Activated CD4-positive, alpha-beta memory T cell treated with anti-CD3 and anti-CD28 coated beads for 36 hours (primary cell): Measurements from ENCODE around the gene OR1J4. TPM values are rescaled to one million over a fixed set of nuclear protein-coding genes. Genes with fewer than 3 reads are reported as not detected.

Experiments
- CTCF ChIA-PET: fragments of 350-600 bp; sonication (Branson Sonifier 250); formaldehyde crosslinking; loops from one replicate; lab custom pipeline; 2021; ENCODE audit warnings: antibody characterized with exemption, inconsistent platforms; lab: Charles Lee
- POLR2A ChIA-PET: fragments of 350-600 bp; sonication (Branson Sonifier 250); formaldehyde crosslinking; loops from one replicate; lab custom pipeline; 2021; ENCODE audit warnings: antibody characterized with exemption; lab: Charles Lee
- DNase-seq: peaks from one replicate; pipeline ENCODE4 v3.0.0-alpha.2; 2020
- H3K27ac Mint-ChIP-seq: one replicate; pipeline ENCODE4 v1.8.0; 2021; ENCODE audit warnings: mixed read lengths
- H3K27me3 Mint-ChIP-seq: one replicate; pipeline ENCODE4 v1.8.0; 2021; ENCODE audit warnings: mixed read lengths
- H3K36me3 Mint-ChIP-seq: one replicate; pipeline ENCODE4 v1.8.0; 2021; ENCODE audit warnings: mixed read lengths
- H3K4me1 Mint-ChIP-seq: one replicate; pipeline ENCODE4 v1.8.0; 2021; ENCODE audit warnings: low read depth, mixed read lengths
- H3K4me3 Mint-ChIP-seq: one replicate; pipeline ENCODE4 v1.8.0; 2021; ENCODE audit warnings: mild to moderate bottlenecking, mixed read lengths
- H3K9me3 Mint-ChIP-seq: one replicate; pipeline ENCODE4 v1.8.0; 2021; ENCODE audit warnings: mixed read lengths
- intact Hi-C: fragments of 100-400 bp; cut with micrococcal nuclease; formaldehyde crosslinking; loops from one replicate; pipeline ENCODE4 v1.15.1; 2023
- total RNA-seq, 2 experiments: library from RNA; stranded (reverse); gene quantifications; one replicate each; pipeline ENCODE4 v1.2.3, GENCODE V29; 2021

Gene OR1J4, protein sequence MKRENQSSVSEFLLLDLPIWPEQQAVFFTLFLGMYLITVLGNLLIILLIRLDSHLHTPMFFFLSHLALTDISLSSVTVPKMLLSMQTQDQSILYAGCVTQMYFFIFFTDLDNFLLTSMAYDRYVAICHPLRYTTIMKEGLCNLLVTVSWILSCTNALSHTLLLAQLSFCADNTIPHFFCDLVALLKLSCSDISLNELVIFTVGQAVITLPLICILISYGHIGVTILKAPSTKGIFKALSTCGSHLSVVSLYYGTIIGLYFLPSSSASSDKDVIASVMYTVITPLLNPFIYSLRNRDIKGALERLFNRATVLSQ
- total RNA-seq: not detected

DNA sequence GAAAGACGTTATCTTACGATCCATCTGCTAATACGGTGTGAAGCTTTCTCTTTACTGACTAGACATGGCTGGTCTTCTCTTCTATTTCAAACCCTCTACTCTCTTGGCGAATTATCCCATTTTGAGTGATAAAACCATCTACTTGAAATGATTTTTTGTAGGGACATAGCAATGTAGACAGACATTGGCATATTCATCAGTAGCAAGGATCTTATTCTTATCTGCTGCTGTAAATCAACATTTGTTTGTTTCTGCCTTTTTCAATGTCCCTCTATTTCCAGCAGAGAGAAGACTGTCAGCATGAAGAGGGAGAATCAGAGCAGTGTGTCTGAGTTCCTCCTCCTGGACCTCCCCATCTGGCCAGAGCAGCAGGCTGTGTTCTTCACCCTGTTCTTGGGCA is at the start of gene OR1J4:
OR1J4 (plus strand) TSS at position 301 of the 400 bp plus-strand sequence; CDS start at position 301, 0 bp downstream.
- CTCF ChIA-PET: interaction anchor here (1.4 kb wide), 1 partner anchor 20 kb away, joined by 3 read pairs; no protein-coding TSS in a partner anchor
- no peak for DNase-seq
- H3K27ac Mint-ChIP-seq: no peak within 1 kb of the TSS
- POLR2A ChIA-PET: no interaction called here
- intact Hi-C loops: no loop called here
- no peaks in the 10 kb centered on the region for H3K9me3 Mint-ChIP-seq
- H3K4me1 Mint-ChIP-seq: no peaks in the 10 kb centered on the region
- H3K4me3 Mint-ChIP-seq: no peak within 1 kb of the TSS
- no peaks in the 10 kb centered on the region for H3K36me3 Mint-ChIP-seq
- H3K27me3 Mint-ChIP-seq: peaks cover 22% of the 10 kb centered on the region

DNA sequence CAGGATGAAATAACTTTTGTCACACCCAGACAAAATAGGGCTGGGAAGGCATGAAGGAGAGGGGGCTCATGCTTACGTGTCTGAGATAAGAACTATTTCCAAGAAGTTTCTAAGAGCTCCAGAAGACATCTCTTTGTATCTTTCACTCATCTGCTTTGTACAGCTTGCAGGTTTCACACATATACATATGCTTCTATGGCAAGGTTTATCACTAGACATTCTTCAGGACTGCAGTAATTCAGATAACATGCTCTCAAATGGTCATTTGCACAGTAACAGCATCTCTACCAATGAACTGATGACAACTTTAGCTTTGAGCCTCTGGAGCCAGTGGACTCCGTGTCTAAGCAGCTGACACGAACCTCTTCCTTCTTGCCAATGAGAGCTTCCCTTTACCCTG is 44.4 kb upstream of the OR1J4 start:
- Mint-ChIP-seq H3K4me3 (no peak overlapping the region), H3K4me1 (no peaks in the 10 kb centered on the region), H3K9me3 (no peaks in the 10 kb centered on the region), H3K27ac (no peak overlapping the region), H3K27me3 (peaks cover 21% of the 10 kb centered on the region), H3K36me3 (no peaks in the 10 kb centered on the region)
- ChIA-PET POLR2A (no interaction called here), CTCF (interaction anchor here (0.7 kb wide), 1 partner anchor 633 kb away, joined by 6 read pairs; no protein-coding TSS in a partner anchor)
- no peak for DNase-seq
- intact Hi-C loops: no loop called here

DNA sequence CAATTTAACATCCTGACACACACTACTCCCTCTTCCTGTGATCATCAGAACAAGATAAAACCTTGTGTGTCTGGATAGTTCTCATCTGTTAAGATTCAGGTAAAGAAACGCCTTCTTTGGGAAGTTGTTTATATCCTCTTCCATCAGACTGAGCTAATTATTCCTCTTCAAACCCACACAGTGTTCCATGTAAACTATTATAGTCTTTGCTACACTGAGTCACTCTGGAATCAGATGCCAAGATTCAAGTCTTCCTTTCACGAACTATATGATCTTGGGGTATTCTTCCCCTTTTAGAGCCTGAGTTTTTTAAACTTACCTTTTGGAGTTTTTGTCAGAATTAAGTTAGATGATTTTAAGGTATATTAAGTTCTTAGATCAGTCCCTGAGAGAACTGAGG is 43.2 kb upstream of the OR1J4 start:
- no peaks in the 10 kb centered on the region for H3K4me1 Mint-ChIP-seq

DNA sequence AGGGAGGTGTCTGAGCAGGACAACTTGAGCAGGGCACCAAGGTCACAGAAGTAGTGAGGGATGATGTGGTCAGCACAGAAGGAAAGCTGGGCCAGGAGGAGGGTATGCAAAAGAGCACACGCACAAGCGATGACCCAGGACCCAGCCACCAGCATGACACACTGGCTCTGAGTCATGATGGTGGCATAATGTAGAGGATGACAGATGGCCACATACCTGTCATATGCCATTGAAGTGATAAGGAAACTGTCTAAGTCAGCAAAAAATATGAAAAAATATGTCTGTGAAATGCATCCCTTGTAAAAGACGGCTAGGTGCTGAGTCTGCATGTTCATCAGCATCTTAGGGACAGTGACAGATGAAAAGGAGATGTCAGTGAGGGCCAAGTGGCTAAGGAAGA is 41.6 kb upstream of the OR1J4 start:
- ChIA-PET CTCF (interaction anchor here (1.1 to 1.2 kb wide), 2 partner anchors 21 to 333 kb away, joined by 3 to 5 read pairs; no protein-coding TSS in a partner anchor), POLR2A (no interaction called here)
- no peak overlapping the region for H3K27ac Mint-ChIP-seq
- no peaks in the 10 kb centered on the region for H3K4me1 Mint-ChIP-seq
- H3K9me3 Mint-ChIP-seq: no peaks in the 10 kb centered on the region
- no peaks in the 10 kb centered on the region for H3K36me3 Mint-ChIP-seq
- H3K4me3 Mint-ChIP-seq: no peak overlapping the region
- H3K27me3 Mint-ChIP-seq: peaks cover 25% of the 10 kb centered on the region
- intact Hi-C loops: no loop called here
- DNase-seq: peak; percentile 14

More for the DNA sequence above, 43.2 kb upstream of the OR1J4 start:
- Mint-ChIP-seq H3K27me3 (peaks cover 21% of the 10 kb centered on the region), H3K36me3 (no peaks in the 10 kb centered on the region), H3K4me3 (no peak overlapping the region), H3K27ac (no peak overlapping the region), H3K9me3 (no peaks in the 10 kb centered on the region)
- intact Hi-C loops: no loop called here
- POLR2A ChIA-PET: interaction anchor here (0.5 kb wide), 1 partner anchor 312 kb away, joined by 4 read pairs; no protein-coding TSS in a partner anchor
- DNase-seq: no peak
- CTCF ChIA-PET: interaction anchor here (0.7 to 1.7 kb wide), 3 partner anchors 23 to 335 kb away, joined by 3 to 7 read pairs (median 7); partner anchors contain the start of gene LHX6

DNA sequence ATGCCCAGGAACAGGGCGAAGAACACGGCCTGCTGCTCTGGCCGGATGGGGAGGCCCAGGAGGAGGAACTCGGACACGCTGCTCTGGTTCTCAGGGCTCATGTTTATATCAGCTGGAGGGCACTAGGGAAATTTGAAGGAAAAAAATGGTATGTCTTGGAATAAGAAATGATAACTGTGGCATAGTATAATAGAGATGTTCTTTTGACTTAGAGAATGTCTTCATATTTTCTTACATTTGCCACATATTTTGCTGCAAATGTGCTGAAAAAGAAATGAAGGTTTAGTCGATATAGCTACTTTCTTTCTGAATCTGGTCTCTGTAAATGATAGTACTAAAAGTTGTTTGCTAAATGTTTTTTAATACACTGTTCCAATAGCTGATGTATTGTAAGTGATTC is 41.1 kb upstream of the OR1J4 start, which contains the start of gene OR1J1:
OR1J1 (minus strand) TSS at position 101 of the 400 bp plus-strand sequence; CDS start at position 101, 0 bp downstream.
- H3K27ac Mint-ChIP-seq: no peak within 1 kb of the TSS
- ChIA-PET CTCF (interaction anchor here (1.1 to 1.2 kb wide), 2 partner anchors 21 to 333 kb away, joined by 3 to 5 read pairs; no protein-coding TSS in a partner anchor), POLR2A (no interaction called here)
- peaks cover 25% of the 10 kb centered on the region for H3K27me3 Mint-ChIP-seq
- DNase-seq: no peak
- no peak within 1 kb of the TSS for H3K4me3 Mint-ChIP-seq
- H3K36me3 Mint-ChIP-seq: no peaks in the 10 kb centered on the region
- intact Hi-C loops: no loop called here
- H3K9me3 Mint-ChIP-seq: no peaks in the 10 kb centered on the region
- no peaks in the 10 kb centered on the region for H3K4me1 Mint-ChIP-seq

DNA sequence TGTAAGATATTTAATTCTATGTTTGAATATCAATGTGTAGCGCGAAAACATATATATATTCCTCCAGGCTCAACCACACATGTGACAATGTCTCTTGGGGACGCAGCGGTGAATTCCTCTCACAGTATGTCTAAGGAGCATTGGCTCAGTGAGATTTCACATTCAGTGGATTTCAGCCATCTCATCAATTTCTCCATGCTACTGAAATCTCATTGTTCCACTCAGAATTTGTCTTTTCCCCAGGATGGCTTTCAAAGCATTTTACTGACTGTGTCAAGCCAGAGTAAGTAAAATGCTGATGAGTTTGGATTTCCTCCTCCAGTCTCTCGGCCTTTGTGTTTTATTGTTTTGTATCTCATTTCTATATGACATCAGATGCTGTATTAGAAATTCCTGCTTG is 39.9 kb upstream of the OR1J4 start:
- Mint-ChIP-seq H3K4me1 (no peaks in the 10 kb centered on the region), H3K9me3 (no peaks in the 10 kb centered on the region), H3K36me3 (no peaks in the 10 kb centered on the region), H3K27ac (no peak overlapping the region), H3K27me3 (peaks cover 25% of the 10 kb centered on the region), H3K4me3 (no peak overlapping the region)
- intact Hi-C loops: no loop called here
- DNase-seq: no peak
- ChIA-PET CTCF (interaction anchor here (1.2 kb wide), 1 partner anchor 332 kb away, joined by 4 read pairs; no protein-coding TSS in a partner anchor), POLR2A (no interaction called here)

DNA sequence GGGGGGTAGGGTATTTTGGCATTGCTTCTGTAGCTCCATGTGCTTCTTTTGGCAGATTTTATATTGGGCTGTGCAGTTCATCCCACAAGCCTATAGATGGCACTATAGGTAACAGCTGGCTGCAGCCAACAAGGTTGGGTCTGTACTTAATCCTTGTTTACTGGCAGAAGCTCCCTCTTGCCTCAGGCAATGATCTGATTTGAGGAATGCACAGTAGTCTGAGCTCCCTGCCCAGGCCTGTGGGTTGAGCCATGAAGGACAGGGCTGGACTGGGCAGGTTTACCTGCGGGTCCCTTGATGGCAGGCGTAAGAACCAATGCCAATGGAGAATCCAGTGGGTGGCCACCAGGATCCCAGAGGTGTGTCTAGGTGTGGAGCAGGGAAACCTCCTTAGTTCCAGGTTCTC is 20.1 kb upstream of the OR1J4 start:
- peak; percentile 17 for DNase-seq
- peaks cover 11% of the 10 kb centered on the region for H3K9me3 Mint-ChIP-seq

DNA sequence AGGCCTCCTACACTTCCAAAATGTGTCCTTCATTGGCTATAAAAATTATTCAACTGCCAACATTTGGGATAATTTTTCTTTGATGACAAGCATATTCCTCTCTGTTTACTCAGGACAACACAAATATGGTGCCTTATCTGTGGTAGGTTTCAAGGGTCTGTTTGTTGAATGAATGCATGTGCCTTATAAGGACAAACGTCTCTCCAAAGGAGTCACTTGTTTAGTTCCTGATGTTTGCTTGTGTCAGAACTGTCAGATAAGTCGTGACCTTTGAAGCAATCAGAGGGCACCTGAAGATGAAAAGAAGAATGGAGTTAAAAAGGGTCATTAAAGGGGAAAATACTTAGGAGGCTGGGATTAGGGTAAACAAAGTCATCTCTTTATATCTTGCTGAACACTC is 12.0 kb upstream of the OR1J4 start:
- Mint-ChIP-seq H3K27me3 (peaks cover 9% of the 10 kb centered on the region), H3K4me3 (no peak overlapping the region), H3K9me3 (no peaks in the 10 kb centered on the region), H3K4me1 (no peaks in the 10 kb centered on the region), H3K27ac (no peak overlapping the region), H3K36me3 (no peaks in the 10 kb centered on the region)
- intact Hi-C loops: no loop called here
- POLR2A ChIA-PET: no interaction called here
- CTCF ChIA-PET: no interaction called here
- DNase-seq: no peak

More for the DNA sequence above, 20.1 kb upstream of the OR1J4 start:
- H3K4me3 Mint-ChIP-seq: no peak overlapping the region
- POLR2A ChIA-PET: no interaction called here
- H3K27me3 Mint-ChIP-seq: peaks cover 36% of the 10 kb centered on the region
- no peaks in the 10 kb centered on the region for H3K36me3 Mint-ChIP-seq
- H3K27ac Mint-ChIP-seq: no peak overlapping the region
- H3K4me1 Mint-ChIP-seq: no peaks in the 10 kb centered on the region
- intact Hi-C loops: loop anchor here (1.0 kb wide), 1 partner anchor 311 kb away; no protein-coding TSS in a partner anchor
- CTCF ChIA-PET: interaction anchor here (0.5 to 3.7 kb wide), 34 partner anchors 9 to 851 kb away, joined by 3 to 61 read pairs (median 3); partner anchors contain the start of genes OR1J1, OR1J2, OR1J4 and PDCL

DNA sequence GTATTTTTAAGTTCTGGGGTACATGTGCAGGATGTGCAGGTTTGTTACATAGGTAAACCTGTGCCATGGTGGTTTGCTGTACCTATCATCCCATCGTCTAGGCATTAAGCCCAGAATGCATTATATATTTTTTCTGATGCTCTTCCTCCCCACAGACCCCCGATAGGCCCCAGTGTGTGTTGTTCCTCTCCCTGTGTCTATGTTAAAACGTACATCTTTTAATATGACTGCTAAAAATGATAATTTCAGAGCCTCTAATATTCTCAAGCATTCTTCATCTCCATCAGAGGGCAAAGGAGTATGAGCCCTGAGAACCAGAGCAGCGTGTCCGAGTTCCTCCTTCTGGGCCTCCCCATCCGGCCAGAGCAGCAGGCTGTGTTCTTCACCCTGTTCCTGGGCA is 8.4 kb upstream of the OR1J4 start, which contains the start of gene OR1J2:
OR1J2 (plus strand) TSS at position 301 of the 400 bp plus-strand sequence; CDS start at position 301, 0 bp downstream.
- Mint-ChIP-seq H3K27ac (no peak within 1 kb of the TSS), H3K4me1 (no peaks in the 10 kb centered on the region), H3K9me3 (no peaks in the 10 kb centered on the region), H3K36me3 (no peaks in the 10 kb centered on the region), H3K4me3 (no peak within 1 kb of the TSS), H3K27me3 (peaks cover 12% of the 10 kb centered on the region)
- intact Hi-C loops: no loop called here
- DNase-seq: no peak
- CTCF ChIA-PET: interaction anchor here (1.4 kb wide), 1 partner anchor 12 kb away, joined by 4 read pairs; no protein-coding TSS in a partner anchor
- POLR2A ChIA-PET: no interaction called here

DNA sequence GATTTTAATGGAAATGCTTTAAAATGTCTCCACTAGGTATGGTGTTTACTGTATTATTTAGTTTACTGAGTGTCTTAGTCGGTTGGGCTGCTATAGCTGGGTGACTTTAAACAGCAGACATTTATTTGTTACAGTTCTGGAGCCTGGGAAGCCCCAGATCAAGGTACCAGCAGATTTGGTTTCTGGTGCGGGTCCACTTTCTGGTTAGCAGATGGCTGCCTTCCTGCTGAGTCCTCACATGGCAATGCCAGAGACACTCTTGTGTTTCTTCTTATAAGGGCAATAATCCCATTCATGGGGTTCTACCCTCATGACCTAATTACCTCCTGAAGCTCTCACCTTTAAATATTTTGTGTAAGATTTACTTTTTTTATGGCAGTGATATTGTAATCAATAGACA is 715 bp upstream of the OR1J4 start:
- Mint-ChIP-seq H3K36me3 (no peaks in the 10 kb centered on the region), H3K27ac (no peak overlapping the region), H3K27me3 (peaks cover 21% of the 10 kb centered on the region), H3K9me3 (no peaks in the 10 kb centered on the region), H3K4me1 (no peaks in the 10 kb centered on the region), H3K4me3 (no peak overlapping the region)
- DNase-seq: no peak
- ChIA-PET POLR2A (no interaction called here), CTCF (interaction anchor here (0.6 to 1.4 kb wide), 2 partner anchors 19 to 100 kb away, joined by 3 read pairs; no protein-coding TSS in a partner anchor)
- intact Hi-C loops: no loop called here

DNA sequence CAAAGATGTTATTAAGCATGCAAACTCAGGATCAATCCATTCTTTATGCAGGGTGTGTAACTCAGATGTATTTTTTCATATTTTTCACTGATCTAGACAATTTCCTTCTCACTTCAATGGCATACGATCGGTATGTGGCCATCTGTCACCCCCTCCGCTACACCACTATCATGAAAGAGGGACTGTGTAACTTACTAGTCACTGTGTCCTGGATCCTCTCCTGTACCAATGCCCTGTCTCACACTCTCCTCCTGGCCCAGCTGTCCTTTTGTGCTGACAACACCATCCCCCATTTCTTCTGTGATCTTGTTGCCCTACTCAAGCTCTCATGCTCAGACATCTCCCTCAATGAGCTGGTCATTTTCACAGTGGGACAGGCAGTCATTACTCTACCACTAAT is 435 bp downstream of the OR1J4 start:
- intact Hi-C loops: no loop called here

DNA sequence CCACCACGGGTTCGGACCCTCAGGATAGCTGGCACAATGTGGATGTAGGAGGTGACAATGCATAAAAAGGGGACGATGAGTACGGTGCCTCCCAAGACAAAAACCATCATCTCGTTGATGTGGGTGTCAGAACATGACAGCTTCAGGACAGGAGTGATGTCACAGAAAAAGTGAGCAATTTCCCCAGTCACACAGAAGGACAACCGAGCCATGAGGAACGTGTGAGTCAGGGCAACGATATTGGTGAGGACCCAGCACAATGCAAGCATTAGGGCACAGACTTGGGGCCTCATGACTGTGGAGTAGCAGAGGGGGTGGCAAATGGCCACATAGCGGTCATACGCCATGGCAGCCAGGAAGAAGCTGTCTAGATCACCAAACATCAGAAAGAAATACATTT is 7.7 kb downstream of the OR1J4 start:
- H3K4me1 Mint-ChIP-seq: no peaks in the 10 kb centered on the region
- intact Hi-C loops: no loop called here
- H3K9me3 Mint-ChIP-seq: no peaks in the 10 kb centered on the region
- H3K27me3 Mint-ChIP-seq: peaks cover 19% of the 10 kb centered on the region
- ChIA-PET POLR2A (no interaction called here), CTCF (no interaction called here)
- DNase-seq: peak; percentile 10
- no peak overlapping the region for H3K27ac Mint-ChIP-seq
- H3K36me3 Mint-ChIP-seq: no peaks in the 10 kb centered on the region
- no peak overlapping the region for H3K4me3 Mint-ChIP-seq

More for the DNA sequence above, 435 bp downstream of the OR1J4 start:
- CTCF ChIA-PET: interaction anchor here (1.4 kb wide), 1 partner anchor 21 kb away, joined by 3 read pairs; no protein-coding TSS in a partner anchor
- POLR2A ChIA-PET: no interaction called here
- Mint-ChIP-seq H3K4me3 (no peak overlapping the region), H3K4me1 (no peaks in the 10 kb centered on the region), H3K9me3 (no peaks in the 10 kb centered on the region), H3K27ac (no peak overlapping the region), H3K36me3 (no peaks in the 10 kb centered on the region), H3K27me3 (peaks cover 21% of the 10 kb centered on the region)
- no peak for DNase-seq
